ENCODE measurements around the gene P4HA2. TPM values are rescaled to one million over a fixed set of nuclear protein-coding genes. Genes with fewer than 3 reads are reported as not detected.
A peak's percentile ranks its signal among the peaks of the same experiment; 100 is the strongest.

The P4HA2 gene
- total RNA-seq, 1 donor from 2014 or later = 104 TPM

DNA sequence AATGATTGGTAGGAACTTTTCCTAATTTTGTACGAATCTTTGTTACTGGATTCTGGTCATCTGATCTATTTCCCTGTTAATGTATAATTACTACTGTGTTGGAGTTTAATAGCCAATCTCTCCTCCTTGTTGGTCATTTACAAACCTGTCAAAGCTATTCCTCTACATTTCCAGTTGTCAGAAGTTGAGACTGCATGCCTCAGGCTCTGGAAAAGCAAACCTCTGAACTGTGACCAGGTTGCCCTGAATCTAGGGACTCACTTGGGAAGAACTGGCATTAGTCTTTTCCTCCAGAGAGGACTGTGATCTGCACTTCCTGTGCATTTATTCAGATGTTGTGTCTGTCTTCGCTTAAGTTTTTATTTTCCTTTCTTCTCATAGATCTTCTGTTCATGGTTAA, 46.0 kb upstream of the P4HA2 start:
- no peak overlapping the region for H3K4me3 Mint-ChIP-seq (ENCODE audit: unreplicated experiment)
- H3K4me1 Mint-ChIP-seq (ENCODE audit: unreplicated experiment) = peaks cover 21% of the 10 kb centered on the region
- H3K9me3 Mint-ChIP-seq (ENCODE audit: unreplicated experiment) = no peaks in the 10 kb centered on the region
- DNase-seq (ENCODE audit: extremely low spot score, unreplicated experiment) = no peak
- peaks cover 18% of the 10 kb centered on the region for H3K36me3 Mint-ChIP-seq (ENCODE audit: unreplicated experiment)
- H3K27me3 Mint-ChIP-seq (ENCODE audit: unreplicated experiment) = no peaks in the 10 kb centered on the region
- no peak overlapping the region for H3K27ac Mint-ChIP-seq (ENCODE audit: unreplicated experiment)
- TF ChIP-seq, protein P1, sequence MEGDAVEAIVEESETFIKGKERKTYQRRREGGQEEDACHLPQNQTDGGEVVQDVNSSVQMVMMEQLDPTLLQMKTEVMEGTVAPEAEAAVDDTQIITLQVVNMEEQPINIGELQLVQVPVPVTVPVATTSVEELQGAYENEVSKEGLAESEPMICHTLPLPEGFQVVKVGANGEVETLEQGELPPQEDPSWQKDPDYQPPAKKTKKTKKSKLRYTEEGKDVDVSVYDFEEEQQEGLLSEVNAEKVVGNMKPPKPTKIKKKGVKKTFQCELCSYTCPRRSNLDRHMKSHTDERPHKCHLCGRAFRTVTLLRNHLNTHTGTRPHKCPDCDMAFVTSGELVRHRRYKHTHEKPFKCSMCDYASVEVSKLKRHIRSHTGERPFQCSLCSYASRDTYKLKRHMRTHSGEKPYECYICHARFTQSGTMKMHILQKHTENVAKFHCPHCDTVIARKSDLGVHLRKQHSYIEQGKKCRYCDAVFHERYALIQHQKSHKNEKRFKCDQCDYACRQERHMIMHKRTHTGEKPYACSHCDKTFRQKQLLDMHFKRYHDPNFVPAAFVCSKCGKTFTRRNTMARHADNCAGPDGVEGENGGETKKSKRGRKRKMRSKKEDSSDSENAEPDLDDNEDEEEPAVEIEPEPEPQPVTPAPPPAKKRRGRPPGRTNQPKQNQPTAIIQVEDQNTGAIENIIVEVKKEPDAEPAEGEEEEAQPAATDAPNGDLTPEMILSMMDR (IDR thresholded peaks at IDR 0.05) = no peak

DNA sequence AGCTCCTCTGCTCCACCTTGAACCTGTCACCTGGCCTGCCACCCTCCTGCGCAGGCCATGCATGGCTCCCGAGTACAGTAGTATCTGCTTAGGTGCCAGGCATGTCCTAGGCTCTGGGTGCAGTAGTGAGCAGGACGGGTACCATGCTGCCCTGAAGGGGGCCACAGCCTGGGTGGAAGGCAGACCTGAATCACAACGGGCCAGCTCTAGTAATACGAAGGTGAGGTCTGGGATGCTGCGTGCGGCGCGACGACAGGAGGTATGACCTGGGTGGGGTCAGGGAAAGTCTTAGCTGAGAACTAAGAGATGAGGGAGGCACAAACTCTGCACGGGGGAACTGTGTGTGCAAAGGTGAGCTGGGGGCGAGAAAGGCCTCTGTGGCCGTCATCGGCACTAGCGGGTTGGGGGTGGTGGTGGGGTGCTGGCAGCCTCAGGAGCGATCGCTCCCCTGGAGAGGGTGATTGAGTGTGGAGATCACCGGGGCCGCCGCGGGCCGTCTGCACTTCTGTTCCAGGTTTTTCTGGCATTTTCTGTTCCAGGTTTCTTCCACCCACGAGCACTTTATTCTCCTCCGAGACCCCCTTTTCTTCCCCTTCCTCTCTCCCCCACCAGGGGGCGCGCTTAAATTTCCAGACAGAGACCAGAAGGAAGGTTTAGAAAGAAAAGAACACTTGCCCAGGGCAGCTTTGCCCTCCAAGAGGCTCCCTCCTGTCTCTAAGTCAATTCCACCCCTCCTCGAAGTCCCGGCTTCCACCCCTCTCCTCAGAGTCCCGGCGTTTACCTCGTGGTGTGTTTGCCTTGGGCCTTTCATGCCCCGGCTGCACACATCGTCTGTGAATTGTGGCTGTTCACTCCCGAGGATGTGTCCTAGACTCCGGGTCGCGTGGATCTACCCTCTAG, 44.9 kb upstream of the P4HA2 start:
- H3K27me3 Mint-ChIP-seq (ENCODE audit: unreplicated experiment) = no peaks in the 10 kb centered on the region
- no peaks in the 10 kb centered on the region for H3K9me3 Mint-ChIP-seq (ENCODE audit: unreplicated experiment)
- peaks cover 18% of the 10 kb centered on the region for H3K36me3 Mint-ChIP-seq (ENCODE audit: unreplicated experiment)
- DNase-seq (ENCODE audit: extremely low spot score, unreplicated experiment) = no peak
- peak overlapping the region; percentile 7 for H3K27ac Mint-ChIP-seq (ENCODE audit: unreplicated experiment)
- no peak overlapping the region for H3K4me3 Mint-ChIP-seq (ENCODE audit: unreplicated experiment)
- TF ChIP-seq, protein P1 (IDR thresholded peaks at IDR 0.05) = peak; percentile 89
- peaks cover 28% of the 10 kb centered on the region for H3K4me1 Mint-ChIP-seq (ENCODE audit: unreplicated experiment)

DNA sequence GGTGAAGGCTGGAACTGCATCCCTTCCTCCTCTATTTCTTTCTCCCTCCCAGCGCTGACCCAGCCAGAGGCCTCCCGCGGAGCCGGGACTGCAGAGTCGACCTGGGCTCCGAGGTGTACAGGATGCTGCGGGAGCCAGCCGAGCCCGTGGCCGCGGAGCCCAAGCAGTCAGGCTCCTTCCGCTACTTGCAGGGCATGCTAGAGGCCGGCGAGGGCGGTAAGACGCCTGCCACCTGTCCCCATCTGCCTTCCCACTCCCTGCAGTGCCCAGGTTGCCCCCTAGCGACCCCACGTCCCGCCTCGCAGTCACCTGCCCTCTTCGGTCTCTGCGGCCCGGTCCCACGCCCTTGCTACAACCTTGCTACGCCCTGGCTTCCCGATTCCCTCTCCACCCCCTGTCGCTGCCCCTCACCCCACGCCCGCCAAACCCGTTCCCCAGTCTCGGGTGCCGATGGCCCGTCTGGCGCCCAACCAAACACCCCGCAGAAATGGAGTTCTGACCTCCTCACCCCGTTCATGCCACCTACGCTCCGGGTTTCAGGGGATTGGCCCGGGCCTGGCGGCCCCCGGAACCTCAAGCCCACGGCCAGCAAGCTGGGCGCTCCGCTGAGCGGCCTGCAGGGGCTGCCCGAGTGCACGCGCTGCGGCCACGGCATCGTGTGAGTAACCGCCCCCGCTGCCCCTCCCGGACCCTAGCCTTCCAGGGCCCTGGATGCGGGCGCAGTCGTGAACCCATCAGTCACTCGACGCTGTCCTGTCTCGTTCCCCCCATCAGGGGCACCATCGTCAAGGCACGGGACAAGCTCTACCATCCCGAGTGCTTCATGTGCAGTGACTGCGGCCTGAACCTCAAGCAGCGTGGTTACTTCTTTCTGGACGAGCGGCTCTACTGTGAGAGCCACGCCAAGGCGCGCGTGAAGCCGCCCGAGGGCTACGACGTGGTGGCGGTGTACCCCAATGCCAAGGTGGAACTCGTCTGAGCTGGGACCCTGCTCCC, 43.9 kb upstream of the P4HA2 start:
- DNase-seq (ENCODE audit: extremely low spot score, unreplicated experiment) = peak; percentile 83
- Mint-ChIP-seq H3K27me3 (ENCODE audit: unreplicated experiment) (no peaks in the 10 kb centered on the region), H3K4me3 (ENCODE audit: unreplicated experiment) (no peak overlapping the region), H3K4me1 (ENCODE audit: unreplicated experiment) (peaks cover 32% of the 10 kb centered on the region), H3K27ac (ENCODE audit: unreplicated experiment) (no peak overlapping the region), H3K36me3 (ENCODE audit: unreplicated experiment) (peaks cover 23% of the 10 kb centered on the region), H3K9me3 (ENCODE audit: unreplicated experiment) (no peaks in the 10 kb centered on the region)
- TF ChIP-seq, protein P1 (IDR thresholded peaks at IDR 0.05) = no peak

DNA sequence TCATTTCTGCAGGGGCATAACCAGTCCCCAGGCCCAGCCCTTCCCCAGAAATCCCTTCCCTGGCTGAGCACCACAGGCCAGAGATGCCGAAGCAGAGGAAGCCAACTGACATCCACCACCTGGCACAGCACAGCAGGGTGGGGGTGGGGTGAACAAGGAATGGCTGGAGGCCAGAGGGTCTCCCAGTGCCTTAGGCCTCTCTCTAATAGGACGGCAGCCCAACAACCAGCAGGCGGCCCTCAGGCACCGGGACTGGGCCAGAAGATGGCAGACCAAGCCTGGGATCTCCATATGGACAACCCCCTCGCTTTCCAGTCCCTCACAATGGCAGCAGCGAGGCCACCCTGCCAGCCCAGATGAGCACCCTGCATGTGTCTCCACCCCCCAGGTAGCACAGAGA, 43.1 kb upstream of the P4HA2 start:
- Mint-ChIP-seq H3K4me3 (ENCODE audit: unreplicated experiment) (no peak overlapping the region), H3K27me3 (ENCODE audit: unreplicated experiment) (no peaks in the 10 kb centered on the region), H3K36me3 (ENCODE audit: unreplicated experiment) (peaks cover 25% of the 10 kb centered on the region), H3K4me1 (ENCODE audit: unreplicated experiment) (peaks cover 38% of the 10 kb centered on the region), H3K9me3 (ENCODE audit: unreplicated experiment) (no peaks in the 10 kb centered on the region), H3K27ac (ENCODE audit: unreplicated experiment) (peak overlapping the region; percentile 27)
- TF ChIP-seq, protein P1 (IDR thresholded peaks at IDR 0.05) = no peak
- peak; percentile 70 for DNase-seq (ENCODE audit: extremely low spot score, unreplicated experiment)

All from osteocyte (in vitro differentiated cells).